Epithelial cell of proximal tubule (primary cell): ENCODE data around the gene COPB1. TPM values are rescaled to one million over a fixed set of nuclear protein-coding genes. Genes with fewer than 3 reads are reported as not detected.

Experiments used
- DNase-seq: peaks from one replicate; pipeline ENCODE4 v3.0.0-alpha.2; 2011; ENCODE audit warnings: low read depth
- H3K4me3 ChIP-seq: 2 replicates; pipeline ENCODE4 v1.5.1; 2011; ENCODE audit warnings: low read depth, mild to moderate bottlenecking, low read length
- total RNA-seq: library from RNA; depleted of rRNA; stranded (reverse); fragments of >200 nt; gene quantifications from 2 replicates; pipeline ENCODE4 v1.2.3, GENCODE V29; 2015
- TF ChIP-seq, protein P1 (sequence below): conservative IDR thresholded peaks from 2 replicates; pipeline ENCODE4 v1.5.1; 2012; ENCODE audit warnings: low read depth, mild to moderate bottlenecking, low read length

Gene COPB1
- total RNA-seq, 1 donor from 2014 or later = 129 TPM

DNA sequence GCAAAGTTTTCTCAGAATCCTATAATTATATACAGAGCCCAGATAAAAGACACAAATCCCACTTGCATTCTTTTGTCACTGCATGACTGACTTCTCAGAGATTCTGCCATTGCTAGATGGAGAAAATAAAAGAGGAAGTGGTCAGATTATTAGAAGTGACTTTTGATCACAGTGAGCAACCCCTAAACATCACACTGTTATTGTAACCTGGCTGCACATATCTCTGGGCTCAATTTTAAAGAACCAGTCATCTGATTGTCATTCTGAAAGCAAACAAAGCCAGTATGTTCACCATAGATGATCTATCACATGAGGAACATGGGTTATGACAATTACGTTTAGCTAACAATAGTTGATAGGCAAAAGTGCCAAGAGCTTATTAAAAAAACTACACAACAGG, 47.8 kb downstream of the COPB1 start:
- H3K4me3 ChIP-seq = no peak overlapping the region
- TF ChIP-seq, protein P1, sequence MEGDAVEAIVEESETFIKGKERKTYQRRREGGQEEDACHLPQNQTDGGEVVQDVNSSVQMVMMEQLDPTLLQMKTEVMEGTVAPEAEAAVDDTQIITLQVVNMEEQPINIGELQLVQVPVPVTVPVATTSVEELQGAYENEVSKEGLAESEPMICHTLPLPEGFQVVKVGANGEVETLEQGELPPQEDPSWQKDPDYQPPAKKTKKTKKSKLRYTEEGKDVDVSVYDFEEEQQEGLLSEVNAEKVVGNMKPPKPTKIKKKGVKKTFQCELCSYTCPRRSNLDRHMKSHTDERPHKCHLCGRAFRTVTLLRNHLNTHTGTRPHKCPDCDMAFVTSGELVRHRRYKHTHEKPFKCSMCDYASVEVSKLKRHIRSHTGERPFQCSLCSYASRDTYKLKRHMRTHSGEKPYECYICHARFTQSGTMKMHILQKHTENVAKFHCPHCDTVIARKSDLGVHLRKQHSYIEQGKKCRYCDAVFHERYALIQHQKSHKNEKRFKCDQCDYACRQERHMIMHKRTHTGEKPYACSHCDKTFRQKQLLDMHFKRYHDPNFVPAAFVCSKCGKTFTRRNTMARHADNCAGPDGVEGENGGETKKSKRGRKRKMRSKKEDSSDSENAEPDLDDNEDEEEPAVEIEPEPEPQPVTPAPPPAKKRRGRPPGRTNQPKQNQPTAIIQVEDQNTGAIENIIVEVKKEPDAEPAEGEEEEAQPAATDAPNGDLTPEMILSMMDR = no peak
- no peak for DNase-seq

DNA sequence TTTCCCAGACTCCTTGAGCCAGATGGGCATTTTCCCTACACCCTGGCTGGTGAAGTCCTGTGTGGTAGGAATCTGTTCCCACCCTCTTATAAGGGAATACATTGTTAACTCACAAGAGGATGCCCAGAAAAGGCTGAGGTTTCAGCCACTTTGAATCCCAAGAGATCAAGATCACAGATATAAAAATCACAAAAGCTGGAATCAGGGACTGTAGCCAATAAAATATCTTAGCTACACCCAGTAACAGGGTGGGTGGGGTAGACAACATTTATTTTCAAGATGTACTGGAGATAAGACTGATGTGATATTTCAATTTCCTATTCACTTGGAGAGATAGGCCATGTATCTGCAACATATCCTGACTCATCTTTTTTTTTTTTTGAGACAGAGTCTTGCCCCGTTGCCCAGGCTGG, 50.3 kb downstream of the COPB1 start:
- TF ChIP-seq, protein P1 = no peak
- H3K4me3 ChIP-seq = no peak overlapping the region
- DNase-seq = no peak

DNA sequence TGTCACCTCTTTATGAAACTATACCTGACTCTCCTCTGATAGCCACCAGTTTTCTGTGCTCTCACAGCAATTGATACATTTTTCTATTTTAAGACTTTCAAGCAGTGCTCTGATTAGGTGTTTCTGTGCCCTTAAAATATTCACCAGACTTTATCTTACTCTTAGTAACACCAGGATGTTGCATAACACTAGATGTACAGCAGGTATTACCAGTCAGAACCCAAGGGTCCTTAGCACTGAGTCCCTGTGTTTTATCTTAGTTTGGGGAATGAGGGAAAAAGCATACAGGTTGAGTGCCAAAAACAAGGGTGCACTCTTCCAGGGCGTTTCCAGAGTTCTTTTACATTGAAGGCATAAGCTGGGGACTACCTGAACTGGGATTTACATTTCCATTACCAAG, 51.4 kb downstream of the COPB1 start:
- no peak for DNase-seq
- TF ChIP-seq, protein P1 = no peak
- no peak overlapping the region for H3K4me3 ChIP-seq

DNA sequence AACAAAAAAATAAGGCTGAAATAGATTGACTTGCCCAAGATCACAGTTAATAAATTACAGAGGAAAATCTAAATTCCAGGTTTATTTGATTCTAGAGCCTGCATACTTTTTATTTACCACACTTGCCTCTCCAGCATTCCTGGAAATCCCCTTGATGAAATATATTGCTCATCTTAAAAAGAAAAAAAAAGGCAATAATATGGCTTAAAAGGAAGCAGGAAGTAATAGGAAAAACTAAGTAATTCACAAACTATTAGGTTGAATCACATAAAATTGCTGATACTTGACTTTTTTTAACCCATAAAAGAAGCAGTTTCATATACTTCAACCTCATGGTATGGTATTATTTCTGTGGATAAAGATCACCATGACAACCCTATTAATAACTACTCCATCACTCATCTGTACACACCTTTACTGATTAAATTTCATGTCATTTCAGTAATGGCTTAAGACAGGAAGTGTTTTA, 52.9 kb downstream of the COPB1 start:
- TF ChIP-seq, protein P1 = no peak
- no peak overlapping the region for H3K4me3 ChIP-seq
- DNase-seq = peak; percentile 56

DNA sequence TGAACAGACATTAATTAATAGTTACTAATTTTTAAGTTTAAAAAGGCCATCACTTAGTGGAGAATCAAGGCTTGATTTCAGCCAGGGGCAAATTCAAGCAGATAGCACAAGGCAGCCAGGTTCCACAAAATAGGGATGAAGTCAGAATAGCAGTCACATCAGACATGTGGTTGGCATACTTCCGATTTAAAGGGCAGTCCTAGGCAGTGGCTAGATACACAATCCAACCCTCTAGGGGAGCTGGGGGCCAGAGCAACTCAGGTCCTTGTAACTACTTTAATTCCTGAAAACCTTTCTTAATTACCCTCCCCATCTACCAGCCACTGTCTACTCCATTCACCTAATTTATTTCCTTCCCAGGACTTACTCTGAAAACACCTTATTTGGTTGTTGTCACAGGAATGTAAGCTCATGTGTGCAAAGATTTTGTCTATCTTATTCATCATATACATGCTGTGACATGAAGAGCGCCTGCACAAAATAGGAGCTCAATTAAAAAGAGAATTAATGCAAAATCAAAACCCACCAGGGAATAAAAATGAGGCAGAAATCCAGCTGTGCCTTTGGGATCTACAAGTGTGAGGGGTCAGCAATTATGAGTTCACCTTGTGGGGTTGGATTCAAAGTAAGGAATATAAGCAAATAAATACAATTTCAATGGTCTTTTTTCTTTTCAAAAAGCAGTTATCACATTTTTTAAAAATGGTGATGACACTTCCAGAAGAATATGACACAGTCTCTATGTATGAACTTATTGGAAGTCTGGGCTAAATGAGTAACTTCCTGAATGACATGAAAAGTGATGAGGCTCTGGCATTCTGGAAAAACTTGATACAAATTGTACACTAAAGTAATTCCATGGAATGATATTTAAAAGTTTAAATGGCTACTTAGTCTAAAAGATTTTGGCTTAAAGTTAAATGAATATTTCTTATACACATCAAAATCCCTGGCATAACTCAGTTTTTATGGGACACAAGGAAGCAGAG, 53.8 kb downstream of the COPB1 start:
- DNase-seq = no peak

DNA sequence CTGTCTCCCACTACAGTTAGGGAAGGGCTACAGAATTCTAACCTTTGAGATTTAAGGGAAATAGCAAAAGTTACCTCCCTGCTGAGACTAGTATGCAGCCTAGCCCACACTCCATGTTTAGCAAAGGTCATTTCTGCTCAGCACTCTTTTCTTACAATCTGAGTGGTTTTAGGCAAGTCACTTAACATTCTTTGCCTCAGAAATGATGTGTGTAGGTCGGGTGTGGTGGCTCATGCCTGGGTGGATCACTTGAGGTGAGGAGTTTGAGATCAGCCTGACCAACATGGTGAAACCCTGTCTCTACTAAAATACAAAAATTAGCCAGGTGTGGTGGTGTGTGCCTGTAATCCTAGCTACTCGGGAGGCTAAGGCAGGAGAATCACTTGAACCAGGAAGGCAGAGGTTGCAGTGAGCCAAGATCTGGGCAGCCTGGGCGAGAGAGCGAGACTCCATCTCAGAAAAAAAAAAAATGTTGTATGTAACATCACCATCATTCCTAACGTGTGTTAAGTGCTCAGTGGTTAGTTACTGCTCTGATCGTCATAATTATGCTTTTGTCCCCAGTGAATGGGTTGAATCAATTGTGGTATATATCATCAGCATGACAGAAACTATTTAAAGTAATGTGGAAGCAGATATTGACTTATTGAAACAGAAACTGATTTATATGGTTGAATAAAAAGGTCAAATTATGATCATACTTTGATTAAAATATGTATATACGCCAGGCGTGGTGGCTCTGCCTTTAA, 55.0 kb downstream of the COPB1 start:
- no peak for DNase-seq
- H3K4me3 ChIP-seq = no peak overlapping the region

More for the DNA sequence above, 53.8 kb downstream of the COPB1 start:
- TF ChIP-seq, protein P1 = no peak
- no peak overlapping the region for H3K4me3 ChIP-seq

More for the DNA sequence above, 55.0 kb downstream of the COPB1 start:
- TF ChIP-seq, protein P1 = no peak
